Occipital lobe (tissue), 2 donors: ENCODE data around the gene OR2V2. TPM values are rescaled to one million over a fixed set of nuclear protein-coding genes. Genes with fewer than 3 reads are reported as not detected.

Experiments used
- DNase-seq: peaks from one replicate; lab custom pipeline; 2025; lab: John Stamatoyannopoulos, UW
- total RNA-seq: library from RNA; depleted of rRNA; stranded (reverse); fragments of >200 nt; gene quantifications from one replicate; pipeline ENCODE4 v1.2.3, GENCODE V29; 2014

Gene OR2V2
- total RNA-seq, 1 donor from 2014 or later = not detected

DNA sequence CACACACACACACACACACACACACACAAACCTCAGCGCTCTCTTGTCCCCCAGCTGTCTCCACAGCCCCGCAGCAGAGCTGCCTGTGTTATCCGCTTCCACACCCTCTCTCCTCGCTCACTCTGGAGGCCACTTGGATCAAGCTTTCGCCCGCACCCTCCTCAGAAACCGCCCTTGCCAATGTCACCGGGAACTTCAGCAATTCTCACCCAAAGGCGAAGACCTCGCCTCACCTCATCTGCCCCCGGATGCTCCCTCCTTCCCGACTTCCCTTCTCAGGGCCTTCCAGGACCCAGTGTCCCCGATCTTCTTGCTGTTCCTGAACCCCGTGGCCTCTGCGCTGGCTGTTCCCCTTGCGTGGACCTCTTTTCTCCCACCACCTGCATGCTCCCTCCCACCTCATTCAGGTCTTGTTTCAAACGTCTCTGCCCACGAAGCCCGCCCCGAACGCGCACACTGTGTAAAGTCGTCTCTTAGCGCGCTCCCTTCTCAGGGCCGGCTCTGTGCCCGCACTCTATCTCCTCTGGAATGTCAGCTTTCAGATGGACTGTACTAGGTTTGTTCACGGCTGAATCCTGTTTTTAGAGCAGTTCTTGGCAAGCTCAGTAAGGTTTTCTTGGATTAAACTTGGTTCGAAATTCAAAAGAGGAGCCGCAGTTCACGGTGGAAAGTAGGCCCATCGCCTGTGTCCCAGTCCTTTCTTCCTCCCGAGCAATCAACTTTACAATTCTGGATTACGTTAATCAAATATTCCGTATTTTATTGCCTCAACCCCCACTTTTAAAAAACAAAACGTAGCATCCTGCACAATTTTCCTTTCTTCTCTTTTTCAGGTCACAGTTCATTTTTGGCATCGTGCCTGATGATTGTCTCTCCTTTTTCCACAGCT, 58.6 kb downstream of the OR2V2 start:
- no peak for DNase-seq

DNA sequence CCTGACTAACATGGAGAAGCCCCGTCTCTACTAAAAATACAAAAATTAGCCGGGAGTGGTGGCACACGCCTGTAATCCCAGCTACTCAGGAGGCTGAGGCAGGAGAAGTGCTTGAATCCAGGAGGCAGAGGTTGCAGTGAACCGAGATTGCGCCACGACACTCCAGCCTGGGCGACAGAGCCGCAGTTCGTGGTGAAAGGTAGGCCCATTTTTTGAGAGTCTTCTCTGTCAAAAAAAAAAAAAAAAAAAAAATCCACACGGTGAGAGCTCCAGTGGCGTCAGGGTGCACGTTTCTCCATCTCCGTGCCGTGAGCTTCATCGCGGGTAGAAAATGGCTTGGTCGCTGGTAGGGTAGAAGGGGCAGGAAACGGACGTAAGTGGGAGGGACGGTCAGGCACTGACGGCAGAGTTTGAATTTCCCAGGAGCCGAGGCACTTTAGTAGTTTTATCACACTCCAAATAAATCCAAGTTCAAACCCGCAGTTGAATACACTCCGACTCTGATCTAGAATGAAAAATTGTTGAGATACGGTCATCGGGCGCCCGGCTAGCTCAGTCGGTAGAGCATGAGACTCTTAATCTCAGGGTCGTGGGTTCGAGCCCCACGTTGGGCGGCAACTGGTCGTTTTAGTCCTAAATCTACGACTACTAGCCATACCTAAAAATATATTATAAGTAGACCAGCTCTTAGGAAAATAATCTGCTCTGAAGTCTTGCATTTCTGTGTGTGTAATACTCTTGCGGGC, 60.0 kb downstream of the OR2V2 start:
- no peak for DNase-seq

DNA sequence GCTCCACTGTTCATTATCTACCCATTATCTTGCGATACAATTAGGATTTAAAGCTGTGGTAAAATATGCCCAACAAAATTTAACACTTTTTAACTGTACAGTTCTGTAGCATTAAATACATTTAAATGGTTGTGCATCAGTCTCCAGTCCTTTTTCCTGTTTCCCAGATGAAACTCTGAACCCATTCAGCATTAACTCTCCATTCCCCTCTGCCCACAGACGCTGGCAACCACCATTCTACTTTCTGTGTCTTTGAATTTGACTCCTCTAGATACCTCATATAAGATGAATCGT, 60.5 kb downstream of the OR2V2 start:
- DNase-seq = no peak

Other genes with a start within 250 kb of the OR2V2 start
- gene BTNL8, start 248.4 kb upstream of the OR2V2 start, total RNA-seq = not detected
- not detected for gene BTNL3, start 158.7 kb upstream of the OR2V2 start, total RNA-seq
- gene BTNL9, start 107.3 kb upstream of the OR2V2 start, total RNA-seq = 0.78 TPM
- not detected for gene OR2V1, start 16.4 kb upstream of the OR2V2 start, total RNA-seq
- 0.78 TPM for gene TRIM7, start 57.6 kb downstream of the OR2V2 start, total RNA-seq
- gene TRIM41, start 75.7 kb downstream of the OR2V2 start, total RNA-seq = 11.9 TPM
- 2,761 TPM for gene RACK1, start 96.3 kb downstream of the OR2V2 start, total RNA-seq
- 10.8 TPM for gene TRIM52, start 113.6 kb downstream of the OR2V2 start, total RNA-seq
- gene OR4F3, start 219.7 kb downstream of the OR2V2 start, total RNA-seq = not detected